ENCODE data around the gene VAV2. TPM values are rescaled to one million over a fixed set of nuclear protein-coding genes. Genes with fewer than 3 reads are reported as not detected.

VAV2 gene
- polyA plus RNA-seq, 2 of the 4 experiments (the other 2 are of a cell fraction): 9.8 to 21.4 TPM

DNA sequence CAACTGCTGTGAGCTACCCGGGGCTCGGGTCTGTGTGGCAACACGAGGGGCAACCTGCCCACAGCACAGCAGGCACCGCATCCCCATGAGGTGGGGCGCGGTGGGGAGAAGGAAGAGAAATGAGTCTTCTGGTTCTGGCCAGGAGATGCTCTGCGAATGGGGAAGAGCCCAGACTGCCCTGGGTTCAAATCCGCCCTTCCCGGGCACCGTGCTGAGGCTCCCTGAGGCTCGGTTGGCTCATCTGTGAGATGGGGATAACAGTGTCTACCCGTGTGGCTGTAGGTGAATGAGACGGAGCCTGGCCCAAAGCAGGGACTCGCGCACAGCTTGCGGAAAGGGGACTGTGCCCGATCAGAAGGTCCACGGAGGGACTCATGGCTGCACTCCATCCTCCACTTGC lies 123.9 kb downstream of the VAV2 start:
- ATAC-seq (no peak), FAIRE-seq (no peak), DNase-seq (ENCODE audit: low read depth in 1 of 2, low spot score in 1 of 2) (no peak)
- ChIA-PET POLR2A (no interaction called here), CTCF (interaction anchor here (0.9 to 1.2 kb wide), 3 partner anchors 75 to 126 kb away, joined by 3 to 4 read pairs (median 3); no protein-coding TSS in a partner anchor)
- Histone ChIP-seq H3K4me3 (no peak overlapping the region), H3K4me2 (no peak overlapping the region), H3K4me1 (peaks cover 17% of the 10 kb centered on the region), H3K9me3 (no peaks in the 10 kb centered on the region), H3K27ac (no peak overlapping the region)
- no peak for TF ChIP-seq GATA3 (IDR thresholded peaks at IDR 0.05; ENCODE audit: borderline replicate concordance)
- WGBS (ENCODE audit: missing lambda C conversion rate): 94% methylated on average over 18 of the region's 18 CpGs

DNA sequence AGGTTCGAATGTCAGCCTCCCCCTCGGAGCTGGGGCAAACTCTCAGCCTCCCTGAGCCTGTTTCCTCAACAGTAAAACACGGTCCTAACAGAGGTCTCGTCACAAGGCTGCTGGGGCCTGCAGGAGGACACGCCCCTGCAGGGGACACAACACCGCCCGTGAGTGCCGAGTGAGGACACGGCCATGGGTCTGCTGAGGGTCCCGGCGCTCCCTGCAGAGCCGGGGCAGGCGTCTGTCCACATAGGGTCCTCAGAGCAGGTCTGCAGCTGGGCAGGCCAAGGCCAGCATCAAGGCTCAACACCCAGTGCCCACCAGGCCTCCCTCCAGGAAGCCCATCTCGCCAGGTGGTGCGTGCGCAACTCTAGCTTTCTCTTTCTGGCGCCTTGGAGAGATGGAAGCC lies 125.2 kb downstream of the VAV2 start:
- TF ChIP-seq E2F6 (IDR thresholded peaks at IDR 0.05; ENCODE audit: borderline replicate concordance, low read depth) (no peak), FOSL2 (IDR thresholded peaks at IDR 0.05) (no peak), FOSL2 (CRISPR knock-in tag; IDR thresholded peaks at IDR 0.05) (no peak), ZC3H11A (IDR thresholded peaks at IDR 0.05) (no peak), TP53 (CRISPR knock-in tag; IDR thresholded peaks at IDR 0.05) (no peak), USF2 (IDR thresholded peaks at IDR 0.05) (no peak), HOXA7 (CRISPR knock-in tag; IDR thresholded peaks at IDR 0.05) (no peak), MAZ (IDR thresholded peaks at IDR 0.05; ENCODE audit: borderline replicate concordance, low read depth, low read length) (no peak), HOXB13 (CRISPR knock-in tag; IDR thresholded peaks at IDR 0.05; ENCODE audit: low read depth) (no peak), KDM1A (IDR thresholded peaks at IDR 0.05; ENCODE audit: low read depth) (no peak), CBX8 (IDR thresholded peaks at IDR 0.05) (no peak), MYC (IDR thresholded peaks at IDR 0.05; ENCODE audit: borderline replicate concordance, low read length) (no peak), RCOR1 (IDR thresholded peaks at IDR 0.05; ENCODE audit: low read depth, low read length) (no peak)
- TF ChIP-seq, protein P1, sequence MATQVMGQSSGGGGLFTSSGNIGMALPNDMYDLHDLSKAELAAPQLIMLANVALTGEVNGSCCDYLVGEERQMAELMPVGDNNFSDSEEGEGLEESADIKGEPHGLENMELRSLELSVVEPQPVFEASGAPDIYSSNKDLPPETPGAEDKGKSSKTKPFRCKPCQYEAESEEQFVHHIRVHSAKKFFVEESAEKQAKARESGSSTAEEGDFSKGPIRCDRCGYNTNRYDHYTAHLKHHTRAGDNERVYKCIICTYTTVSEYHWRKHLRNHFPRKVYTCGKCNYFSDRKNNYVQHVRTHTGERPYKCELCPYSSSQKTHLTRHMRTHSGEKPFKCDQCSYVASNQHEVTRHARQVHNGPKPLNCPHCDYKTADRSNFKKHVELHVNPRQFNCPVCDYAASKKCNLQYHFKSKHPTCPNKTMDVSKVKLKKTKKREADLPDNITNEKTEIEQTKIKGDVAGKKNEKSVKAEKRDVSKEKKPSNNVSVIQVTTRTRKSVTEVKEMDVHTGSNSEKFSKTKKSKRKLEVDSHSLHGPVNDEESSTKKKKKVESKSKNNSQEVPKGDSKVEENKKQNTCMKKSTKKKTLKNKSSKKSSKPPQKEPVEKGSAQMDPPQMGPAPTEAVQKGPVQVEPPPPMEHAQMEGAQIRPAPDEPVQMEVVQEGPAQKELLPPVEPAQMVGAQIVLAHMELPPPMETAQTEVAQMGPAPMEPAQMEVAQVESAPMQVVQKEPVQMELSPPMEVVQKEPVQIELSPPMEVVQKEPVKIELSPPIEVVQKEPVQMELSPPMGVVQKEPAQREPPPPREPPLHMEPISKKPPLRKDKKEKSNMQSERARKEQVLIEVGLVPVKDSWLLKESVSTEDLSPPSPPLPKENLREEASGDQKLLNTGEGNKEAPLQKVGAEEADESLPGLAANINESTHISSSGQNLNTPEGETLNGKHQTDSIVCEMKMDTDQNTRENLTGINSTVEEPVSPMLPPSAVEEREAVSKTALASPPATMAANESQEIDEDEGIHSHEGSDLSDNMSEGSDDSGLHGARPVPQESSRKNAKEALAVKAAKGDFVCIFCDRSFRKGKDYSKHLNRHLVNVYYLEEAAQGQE (IDR thresholded peaks at IDR 0.05): no peak
- TF ChIP-seq, protein P2, sequence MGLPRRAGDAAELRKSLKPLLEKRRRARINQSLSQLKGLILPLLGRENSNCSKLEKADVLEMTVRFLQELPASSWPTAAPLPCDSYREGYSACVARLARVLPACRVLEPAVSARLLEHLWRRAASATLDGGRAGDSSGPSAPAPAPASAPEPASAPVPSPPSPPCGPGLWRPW (IDR thresholded peaks at IDR 0.05): no peak
- TF ChIP-seq, protein P3, sequence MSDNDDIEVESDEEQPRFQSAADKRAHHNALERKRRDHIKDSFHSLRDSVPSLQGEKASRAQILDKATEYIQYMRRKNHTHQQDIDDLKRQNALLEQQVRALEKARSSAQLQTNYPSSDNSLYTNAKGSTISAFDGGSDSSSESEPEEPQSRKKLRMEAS (IDR thresholded peaks at IDR 0.05): no peak
- TF ChIP-seq, protein P4, sequence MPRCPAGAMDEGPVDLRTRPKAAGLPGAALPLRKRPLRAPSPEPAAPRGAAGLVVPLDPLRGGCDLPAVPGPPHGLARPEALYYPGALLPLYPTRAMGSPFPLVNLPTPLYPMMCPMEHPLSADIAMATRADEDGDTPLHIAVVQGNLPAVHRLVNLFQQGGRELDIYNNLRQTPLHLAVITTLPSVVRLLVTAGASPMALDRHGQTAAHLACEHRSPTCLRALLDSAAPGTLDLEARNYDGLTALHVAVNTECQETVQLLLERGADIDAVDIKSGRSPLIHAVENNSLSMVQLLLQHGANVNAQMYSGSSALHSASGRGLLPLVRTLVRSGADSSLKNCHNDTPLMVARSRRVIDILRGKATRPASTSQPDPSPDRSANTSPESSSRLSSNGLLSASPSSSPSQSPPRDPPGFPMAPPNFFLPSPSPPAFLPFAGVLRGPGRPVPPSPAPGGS (IDR thresholded peaks at IDR 0.05): no peak
- no peak overlapping the region for H3K4me2 ChIP-seq
- ATAC-seq (no peak), FAIRE-seq (no peak), DNase-seq (ENCODE audit: low read depth in 1 of 2, low spot score in 1 of 2) (no peak)
- ChIA-PET POLR2A (no interaction called here), CTCF (interaction anchor here (1.8 kb wide), 1 partner anchor 127 kb away, joined by 5 read pairs; no protein-coding TSS in a partner anchor)
- H3K4me1 ChIP-seq: peaks cover 5% of the 10 kb centered on the region; the same call in 1 of the 3 replicates
- 93% methylated on average over 5 of the region's 17 CpGs for WGBS (ENCODE audit: missing lambda C conversion rate)
- no peak overlapping the region for H3K27ac ChIP-seq
- no peak overlapping the region for H3K4me3 ChIP-seq
- no peaks in the 10 kb centered on the region for H3K9me3 ChIP-seq

Measured in A549 (cell line).